ENCODE measurements around the gene XPR1. TPM values are rescaled to one million over a fixed set of nuclear protein-coding genes. Genes with fewer than 3 reads are reported as not detected.

XPR1 gene
- total and polyA plus RNA-seq, 2 donors (not counting 1 experiment from before 2014, with no cell fraction given) = 2.8 to 22.3 TPM

DNA sequence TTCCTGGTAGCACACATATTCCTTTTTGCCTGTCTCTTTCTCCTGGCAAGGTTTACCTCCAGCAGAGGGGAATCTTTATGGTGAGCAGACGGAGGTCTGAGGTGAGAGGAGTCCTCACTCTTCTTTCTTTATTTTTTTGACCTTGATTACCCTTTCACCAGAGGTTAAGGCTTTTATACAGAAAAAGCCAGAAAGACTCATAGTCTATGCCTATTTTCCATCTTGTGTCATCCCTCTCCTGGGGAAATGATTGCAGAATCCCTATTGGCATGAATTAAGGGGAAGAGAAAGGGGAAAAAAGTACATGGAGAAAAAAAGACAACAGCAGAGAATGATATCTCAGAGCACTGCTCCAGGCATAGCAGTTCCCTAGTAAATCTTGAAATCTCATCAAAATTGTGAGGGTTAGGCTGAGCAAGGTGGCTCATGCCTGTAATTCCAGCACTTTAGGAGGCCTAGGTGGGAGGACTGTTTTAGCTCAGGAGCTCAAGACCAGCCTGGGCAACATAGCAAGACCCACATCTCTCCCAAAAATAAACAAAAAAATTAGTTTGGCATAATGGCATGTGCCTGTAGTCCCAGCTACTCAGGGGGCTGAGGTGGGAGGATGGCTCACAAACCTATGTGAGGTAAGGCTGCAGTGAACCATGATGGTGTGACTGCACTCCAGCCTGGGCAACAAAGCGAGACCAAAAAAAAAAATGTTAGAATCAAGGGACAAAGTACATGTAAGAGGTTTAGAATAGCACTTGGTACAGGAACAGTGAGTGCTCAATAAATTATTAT is 1.2 kb upstream of the XPR1 start:
- ATAC-seq (ENCODE audit: low read depth) (no peak), DNase-seq (no peak)
- H3K27ac ChIP-seq (ENCODE audit: low read length in 2 of 2) = peak overlapping the region in 1 of 2 donors; percentile 68
- no peaks in the 10 kb centered on the region for H3K9me3 ChIP-seq (ENCODE audit: control extremely low read depth in 1 of 3, control insufficient read depth in 2 of 3, insufficient read depth in 1 of 3, low read length in 2 of 3)
- ChIA-PET CTCF (interaction anchor here (0.8 to 2.8 kb wide), 2 partner anchors 115 to 232 kb away, joined by 3 to 8 read pairs; no protein-coding TSS in a partner anchor), POLR2A (interaction anchor here (0.9 to 1.4 kb wide), 2 partner anchors 128 to 523 kb away, joined by 5 to 6 read pairs; partner anchors contain the start of gene ACBD6)
- intact Hi-C loops (cut with micrococcal nuclease) = loop anchor here (5.0 to 10.0 kb wide), 6 partner anchors 224 to 1762 kb away; partner anchors contain the start of genes CEP350, GLUL and SOAT1
- H3K36me3 ChIP-seq (replicated peaks in 1 of 2; ENCODE audit: control extremely low read depth in 1 of 2, control insufficient read depth in 1 of 2, extremely low read depth in 1 of 2, insufficient read depth in 2 of 2, low read length in 1 of 2) = no peaks in the 10 kb centered on the region
- peaks cover 22% of the 10 kb centered on the region for H3K79me2 ChIP-seq (ENCODE audit: control insufficient read depth, insufficient read depth, low read length)
- no peaks in the 10 kb centered on the region for H4K20me1 ChIP-seq (ENCODE audit: control insufficient read depth, insufficient read depth, low read length, poor library complexity, severe bottlenecking)
- no peak for TF ChIP-seq EZH2 (IDR thresholded peaks at IDR 0.05; ENCODE audit: borderline replicate concordance, insufficient read depth, low read depth, low read length, poor library complexity, severe bottlenecking)
- TF ChIP-seq, protein P1, sequence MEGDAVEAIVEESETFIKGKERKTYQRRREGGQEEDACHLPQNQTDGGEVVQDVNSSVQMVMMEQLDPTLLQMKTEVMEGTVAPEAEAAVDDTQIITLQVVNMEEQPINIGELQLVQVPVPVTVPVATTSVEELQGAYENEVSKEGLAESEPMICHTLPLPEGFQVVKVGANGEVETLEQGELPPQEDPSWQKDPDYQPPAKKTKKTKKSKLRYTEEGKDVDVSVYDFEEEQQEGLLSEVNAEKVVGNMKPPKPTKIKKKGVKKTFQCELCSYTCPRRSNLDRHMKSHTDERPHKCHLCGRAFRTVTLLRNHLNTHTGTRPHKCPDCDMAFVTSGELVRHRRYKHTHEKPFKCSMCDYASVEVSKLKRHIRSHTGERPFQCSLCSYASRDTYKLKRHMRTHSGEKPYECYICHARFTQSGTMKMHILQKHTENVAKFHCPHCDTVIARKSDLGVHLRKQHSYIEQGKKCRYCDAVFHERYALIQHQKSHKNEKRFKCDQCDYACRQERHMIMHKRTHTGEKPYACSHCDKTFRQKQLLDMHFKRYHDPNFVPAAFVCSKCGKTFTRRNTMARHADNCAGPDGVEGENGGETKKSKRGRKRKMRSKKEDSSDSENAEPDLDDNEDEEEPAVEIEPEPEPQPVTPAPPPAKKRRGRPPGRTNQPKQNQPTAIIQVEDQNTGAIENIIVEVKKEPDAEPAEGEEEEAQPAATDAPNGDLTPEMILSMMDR (IDR thresholded peaks at IDR 0.05) = no peak
- H3K9ac ChIP-seq (ENCODE audit: low read length) = no peak overlapping the region
- Mint-ChIP-seq H3K9me3 (ENCODE audit: insufficient read depth) (no peaks in the 10 kb centered on the region), H3K27ac (peak overlapping the region; percentile 46), H3K4me1 (peaks cover 16% of the 10 kb centered on the region), H3K27me3 (peaks cover 14% of the 10 kb centered on the region), H3K4me3 (no peak overlapping the region)
- WGBS (ENCODE audit: insufficient coverage) = no CpG with 5 or more reads among the region's 2 CpGs
- peaks cover 16 to 21% of the 10 kb centered on the region in 2 donors for H3K4me1 ChIP-seq (ENCODE audit: control insufficient read depth in 2 of 2, insufficient read depth in 2 of 2, low read length in 2 of 2)
- peak overlapping the region; percentile 97 for H2AFZ ChIP-seq (ENCODE audit: insufficient read depth, low read depth, low read length, poor library complexity, severe bottlenecking)
- H3K4me2 ChIP-seq (replicated peaks; ENCODE audit: low read depth, low read length, poor library complexity, severe bottlenecking) = peak overlapping the region; percentile 33
- no peak overlapping the region for H3K4me3 ChIP-seq (ENCODE audit: control extremely low read depth in 1 of 5, extremely low read depth in 1 of 5, insufficient read depth in 1 of 5, low read depth in 2 of 5, low read length in 4 of 5)
- peaks cover 0 to 6% (median 0%) of the 10 kb centered on the region in 4 experiments for H3K27me3 ChIP-seq (replicated peaks in 1 of 4; ENCODE audit: control extremely low read depth in 1 of 4, control insufficient read depth in 3 of 4, insufficient read depth in 4 of 4, low read length in 3 of 4)

Measured in B cell (primary cell).